GM12892 (cell line): ENCODE measurements around the gene ATG13.

Experiments
- POLR2A ChIP-seq: IDR thresholded peaks from 2 replicates; pipeline ENCODE4 v1.6.1; 2011; ENCODE audit warnings: low read depth, low read length, control low read depth
- POLR2AphosphoS5 ChIP-seq: IDR thresholded peaks from 2 replicates; pipeline ENCODE4 v1.6.1; 2011; ENCODE audit warnings: low read depth, low read length, control low read depth
- TAF1 ChIP-seq: IDR thresholded peaks from 2 replicates; pipeline ENCODE4 v1.6.1; 2011; ENCODE audit warnings: low read depth, mild to moderate bottlenecking, control low read depth, low read length, borderline replicate concordance

DNA sequence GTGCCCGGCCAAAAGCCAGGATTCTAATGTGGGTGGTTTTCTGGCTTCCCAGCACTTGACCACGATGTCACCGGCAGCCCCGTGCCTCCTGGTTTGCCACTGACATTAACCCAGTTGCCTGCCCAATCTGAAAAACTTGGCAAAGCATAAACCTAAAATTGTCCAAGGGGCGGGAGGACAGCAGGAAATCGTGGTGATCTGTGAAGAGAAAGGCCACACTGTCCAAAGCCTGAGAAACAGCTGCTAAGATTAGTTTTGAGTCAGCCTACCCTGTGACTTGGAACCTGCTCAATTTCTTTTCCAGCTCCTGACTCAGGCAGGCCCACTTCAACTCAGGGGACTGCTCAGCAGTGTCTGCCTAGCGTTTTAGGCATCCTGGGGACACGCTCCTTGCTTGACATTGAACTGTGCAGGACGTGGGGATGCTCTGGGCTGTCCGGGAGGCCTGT, 93.5 kb downstream of the ATG13 start:
- TF ChIP-seq POLR2A = no peak
- TF ChIP-seq TAF1 = no peak
- TF ChIP-seq POLR2AphosphoS5 = no peak
